GM21723 (cell line): ENCODE results near the gene CHRNA3.
"Not testable (repeated sequence)": the region's sequence is repeated elsewhere in the genome, so short reads cannot be mapped to it uniquely, and the experiment has no call there.

Experiments used
- ATAC-seq: cut with Tn5 transposase; IDR thresholded peaks from one replicate; pipeline ENCODE4 v1.9.1; 2021; ENCODE audit warnings: mild to moderate bottlenecking, moderate library complexity; ENCODE audit not compliant: unreplicated experiment

The CHRNA3 gene

DNA sequence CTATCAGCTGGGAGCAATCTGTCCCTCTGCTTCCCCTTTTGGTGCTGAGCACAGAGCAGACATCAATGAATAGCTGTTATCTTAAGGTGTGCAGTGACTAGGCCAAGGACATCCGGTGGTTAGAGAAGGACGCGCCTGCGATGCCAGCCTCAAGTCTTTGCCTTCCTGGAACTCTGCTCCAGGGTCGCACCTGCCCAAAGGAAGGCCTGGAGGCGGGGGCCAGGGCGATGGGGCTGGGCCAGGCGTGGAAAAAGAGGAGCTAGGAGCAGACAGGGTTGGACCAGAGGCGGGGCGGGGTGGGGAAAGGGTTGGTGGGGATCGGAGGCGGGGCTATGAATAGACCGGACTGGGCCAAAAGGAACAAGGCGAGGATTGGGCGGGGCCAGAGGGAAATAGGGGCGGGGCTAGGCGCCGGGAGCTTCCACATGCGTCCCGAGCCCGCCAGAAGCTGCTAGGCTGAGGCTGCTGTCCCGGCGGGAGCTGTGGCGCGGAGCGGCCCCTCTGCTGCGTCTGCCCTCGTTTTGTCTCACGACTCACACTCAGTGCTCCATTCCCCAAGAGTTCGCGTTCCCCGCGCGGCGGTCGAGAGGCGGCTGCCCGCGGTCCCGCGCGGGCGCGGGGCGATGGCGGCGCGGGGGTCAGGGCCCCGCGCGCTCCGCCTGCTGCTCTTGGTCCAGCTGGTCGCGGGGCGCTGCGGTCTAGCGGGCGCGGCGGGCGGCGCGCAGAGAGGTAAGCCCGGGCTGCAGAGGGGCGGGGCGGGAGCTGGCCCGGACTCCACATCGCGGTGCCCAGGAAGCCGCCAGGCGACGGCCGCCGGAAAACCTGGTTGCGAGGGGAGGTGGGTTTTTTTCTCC is 55.5 kb downstream of the CHRNA3 start, which contains the start of gene CHRNA5:
Gene CHRNA5 (plus strand): TSS at position 424 of the 854 bp plus-strand sequence. CDS start 200 bp downstream, at position 624.
- peak; percentile 80 for ATAC-seq

DNA sequence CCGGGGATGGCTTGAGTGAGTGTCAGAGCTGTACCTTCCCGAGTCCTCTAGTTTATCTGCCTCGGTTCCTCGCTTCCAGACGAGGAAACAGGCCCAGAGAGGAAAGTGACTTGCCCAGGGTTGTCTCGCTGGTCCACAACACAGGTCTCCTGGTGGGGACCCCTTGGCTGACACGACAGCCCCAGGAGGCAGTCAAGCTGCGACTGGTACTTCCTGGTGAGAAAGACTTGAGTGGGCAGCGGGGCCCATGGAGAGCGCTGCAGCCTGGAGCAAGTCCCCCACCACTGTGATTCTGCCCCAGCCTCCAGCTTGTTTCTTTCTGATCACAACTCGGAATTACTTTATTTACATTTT is 56.1 kb downstream of the CHRNA3 start:
- ATAC-seq: peak; percentile 14

GRCh38 chr15:78563092-78563491 is 57.7 kb downstream of the CHRNA3 start:
- no peak for ATAC-seq

DNA sequence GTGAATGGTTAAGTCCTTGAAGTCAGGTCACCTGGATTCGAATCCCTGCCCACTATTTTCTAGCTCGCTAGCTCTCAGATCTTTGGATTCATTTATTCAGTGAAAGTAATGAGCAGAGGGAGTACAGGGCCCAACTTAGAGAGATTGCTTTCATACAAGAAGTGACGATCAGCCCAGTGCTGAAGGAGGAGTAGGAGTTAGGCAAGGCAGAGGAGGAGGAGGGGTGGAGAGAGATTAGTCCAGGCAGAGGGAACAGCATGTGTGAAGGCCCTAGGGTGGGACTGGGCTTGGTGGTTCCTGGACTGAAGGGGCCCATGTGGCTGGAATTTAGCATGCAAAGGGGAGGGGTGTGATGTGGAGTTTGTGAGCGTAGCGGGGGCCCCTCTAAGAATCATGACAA is 59.3 kb downstream of the CHRNA3 start:
- no peak for ATAC-seq

DNA sequence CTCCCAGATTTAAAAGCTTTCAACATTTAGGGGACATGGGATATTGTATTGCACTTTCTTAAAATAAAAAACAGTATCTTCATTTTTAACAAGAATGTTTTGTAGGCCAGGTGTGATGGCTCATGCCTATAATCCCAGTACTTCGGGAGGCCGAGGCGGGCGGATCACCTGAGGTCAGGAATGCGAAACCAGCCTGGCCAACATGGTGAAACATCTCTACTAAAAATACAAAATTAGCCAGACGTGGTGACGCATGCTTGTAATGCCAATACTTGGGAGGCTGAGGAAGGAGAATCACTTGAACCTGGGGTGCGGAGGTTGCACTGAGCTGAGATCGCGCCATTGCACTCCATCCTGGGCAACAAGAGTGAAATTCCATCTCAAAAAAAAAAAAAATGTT is 60.6 kb downstream of the CHRNA3 start:
- ATAC-seq: not testable (repeated sequence)

DNA sequence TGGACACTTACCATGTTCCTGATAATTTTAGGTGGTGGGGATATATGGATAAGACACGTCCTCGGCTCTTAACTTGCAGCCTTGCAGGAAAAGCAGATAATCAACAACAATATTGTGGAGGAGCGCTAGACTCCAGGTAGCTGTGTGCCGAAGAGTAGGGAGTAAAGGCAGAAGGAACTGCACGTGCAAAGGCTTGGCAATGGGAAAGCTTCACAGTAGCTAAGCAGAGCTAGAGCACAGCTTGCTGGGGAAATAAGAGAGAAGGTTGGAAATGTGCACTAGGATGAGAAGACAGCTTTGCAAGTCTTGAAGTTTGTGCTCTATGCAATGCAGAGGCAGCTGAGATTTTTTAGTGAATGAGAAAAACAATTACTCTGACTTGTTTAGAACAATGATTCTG is 68.2 kb downstream of the CHRNA3 start:
- ATAC-seq: no peak

GRCh38 chr15:78551902-78552301 is 68.9 kb downstream of the CHRNA3 start:
- ATAC-seq: no peak

GRCh38 chr15:78550815-78551214 is 70.0 kb downstream of the CHRNA3 start:
- ATAC-seq: no peak

DNA sequence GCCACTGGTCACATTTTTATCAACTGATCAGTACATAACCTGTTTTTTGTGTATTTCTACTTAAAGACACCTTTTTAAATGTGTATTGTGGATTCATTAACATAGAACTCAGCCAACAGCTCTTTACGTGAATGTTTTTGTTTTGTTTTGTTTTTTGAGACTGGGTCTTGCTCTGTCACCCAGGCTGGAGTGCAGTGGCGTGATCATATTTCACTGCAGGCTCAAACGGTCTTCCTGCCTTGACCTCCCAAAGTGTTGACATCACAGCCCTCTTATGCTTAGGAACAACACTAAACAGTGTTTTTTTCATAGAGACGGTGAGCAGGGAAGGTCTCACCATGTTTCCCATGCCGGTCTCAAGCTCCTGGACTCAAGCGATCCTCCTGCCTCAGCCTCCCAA is 70.6 kb downstream of the CHRNA3 start:
- ATAC-seq: no peak
